A549 treated with AZD9567 at 1 μM for 4 hours (cell line): Measurements from ENCODE around the gene PRDM12. TPM values are rescaled to one million over a fixed set of nuclear protein-coding genes. Genes with fewer than 3 reads are reported as not detected.

Experiments used
- total RNA-seq: library from RNA; stranded (reverse); fragments of 200-300 nt; extraction: Qiagen RNA extraction; gene quantifications from 5 replicates; pipeline ENCODE4 v1.2.3, GENCODE V29; 2022; ENCODE audit not compliant: insufficient read depth

Gene PRDM12
- total RNA-seq, result 0.29 to 0.35 TPM (median 0.32 TPM) in 4 of 5 replicates, not detected in the other

DNA sequence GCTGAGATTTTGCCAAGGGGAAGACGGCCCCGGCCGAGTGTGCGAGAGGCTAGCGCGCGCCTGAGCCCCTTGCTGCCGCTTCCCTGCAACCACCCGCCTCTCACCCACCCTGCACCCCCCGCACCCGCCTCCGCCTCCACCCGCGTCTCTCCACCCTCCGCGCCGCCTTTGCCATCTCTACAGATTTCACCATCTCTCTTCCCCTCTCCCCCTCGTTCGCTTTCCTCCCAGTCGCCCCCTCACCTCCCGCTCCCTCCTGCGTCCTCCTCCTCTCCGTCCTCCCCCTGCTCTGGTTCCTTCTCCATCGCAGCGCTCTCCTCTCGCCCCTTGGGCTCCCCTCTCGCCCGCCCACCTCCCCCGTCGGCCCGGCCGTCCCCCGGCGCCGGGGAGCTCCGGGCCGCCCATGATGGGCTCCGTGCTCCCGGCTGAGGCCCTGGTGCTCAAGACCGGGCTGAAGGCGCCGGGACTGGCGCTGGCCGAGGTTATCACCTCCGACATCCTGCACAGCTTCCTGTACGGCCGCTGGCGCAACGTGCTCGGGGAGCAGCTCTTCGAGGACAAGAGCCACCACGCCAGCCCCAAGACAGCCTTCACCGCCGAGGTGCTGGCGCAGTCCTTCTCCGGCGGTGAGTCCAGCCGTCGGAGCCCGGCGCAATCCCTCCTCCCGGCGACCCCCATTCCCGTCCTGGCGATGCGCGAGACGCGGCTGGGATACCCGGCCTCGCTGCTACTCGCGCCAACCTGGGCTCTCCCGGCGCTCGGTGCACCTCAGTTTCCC lies at the start of gene PRDM12:
PRDM12 (plus strand) TSS at position 344 of the 778 bp plus-strand sequence; CDS start at position 404, 60 bp downstream.

DNA sequence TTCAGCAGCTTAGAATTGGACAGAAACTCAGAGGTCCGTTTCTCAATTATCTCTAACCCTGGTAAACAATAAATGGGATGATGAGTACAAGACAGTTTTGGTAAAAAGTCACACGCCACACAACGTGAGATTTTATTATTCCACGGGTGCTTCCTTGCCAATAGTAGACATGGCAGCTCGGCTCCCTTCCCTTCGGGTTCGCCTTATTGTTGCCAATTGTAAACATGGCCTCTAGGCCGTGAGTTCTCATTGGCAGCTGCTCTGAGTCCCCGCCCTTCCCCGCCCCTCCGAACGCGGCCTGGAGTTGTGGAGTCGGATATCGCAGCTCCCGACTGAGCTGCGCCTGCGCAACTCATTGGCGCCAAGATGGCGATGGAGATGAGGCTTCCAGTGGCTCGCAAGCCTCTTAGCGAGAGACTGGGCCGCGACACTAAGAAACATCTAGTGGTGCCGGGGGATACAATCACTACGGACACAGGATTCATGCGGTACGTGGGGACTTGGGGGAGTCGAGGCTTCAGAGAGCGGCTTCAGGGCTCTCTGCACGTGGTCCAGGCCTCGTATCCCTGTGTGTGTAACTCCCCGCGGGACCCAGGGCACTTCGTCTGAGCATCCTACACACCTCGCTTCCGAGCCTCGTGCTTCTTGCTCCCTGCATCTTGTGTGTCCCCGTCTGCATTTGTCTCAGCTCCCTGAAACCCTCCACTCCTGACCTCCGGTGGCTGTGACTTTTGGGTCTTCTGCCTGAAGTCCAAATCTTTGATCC lies 29.2 kb downstream of the PRDM12 start, which contains the start of gene EXOSC2:
EXOSC2 (plus strand) TSS at position 355 of the 766 bp plus-strand sequence; CDS start at position 367, 12 bp downstream.

Other genes with a start within 250 kb of the PRDM12 start
- gene ASS1, start 219.6 kb upstream of the PRDM12 start, total RNA-seq, result 17.3 to 22.3 TPM (median 18.6 TPM) in 5 replicates
- 47.8 to 59.5 TPM (median 52.1 TPM) in 5 replicates for gene FUBP3, start 85.0 kb upstream of the PRDM12 start, total RNA-seq
- gene EXOSC2, start 29.2 kb downstream of the PRDM12 start, total RNA-seq, result 50.0 to 72.0 TPM (median 53.7 TPM) in 5 replicates
- 37.3 to 49.4 TPM (median 46.5 TPM) in 5 replicates for gene ABL1, start 170.7 kb downstream of the PRDM12 start, total RNA-seq
- gene QRFP, start 232.2 kb downstream of the PRDM12 start, total RNA-seq, result not detected in 5 replicates